Panc1 (cell line): ENCODE data around the gene SH2D3C. TPM values are rescaled to one million over a fixed set of nuclear protein-coding genes. Genes with fewer than 3 reads are reported as not detected.

Source experiments
- ATAC-seq: fragments of 200-7000 bp; cut with Tn5 transposase; 2 replicates; pipeline ENCODE4 v1.9.1; 2020; ENCODE audit warnings: mild to moderate bottlenecking, moderate library complexity
- BruUV-seq: library from RNA; stranded (reverse); fragments of 400-500 nt; replicated peaks from 2 replicates; lab custom pipeline; 2021; lab: Mats Ljungman, UMichigan
- CTCF ChIA-PET: fragments of 300-600 bp; sonication (Branson Sonifier 250); formaldehyde crosslinking; loops from one replicate; lab custom pipeline; 2022; ENCODE audit warnings: antibody characterized with exemption; lab: Charles Lee
- POLR2A ChIA-PET: fragments of 300-600 bp; sonication (Branson Sonifier 250); formaldehyde crosslinking; loops from one replicate; lab custom pipeline; 2022; ENCODE audit warnings: antibody characterized with exemption; lab: Charles Lee
- DNase-seq: peaks from one replicate; pipeline ENCODE4 v3.0.0-alpha.2; 2010; ENCODE audit warnings: low read depth, low spot score
- H3K27ac ChIP-seq: 2 replicates; pipeline ENCODE4 v1.5.1; 2011; ENCODE audit warnings: mild to moderate bottlenecking, low read length, inconsistent platforms
- H3K27me3 ChIP-seq: fragments of 200-500 bp; sonication (Bioruptor generic); 2 replicates; pipeline ENCODE4 v1.6.0; 2014; ENCODE audit warnings: low read length, inconsistent platforms; ENCODE audit not compliant: control insufficient read depth, insufficient read depth
- H3K36me3 ChIP-seq: fragments of 200-500 bp; sonication (Bioruptor generic); 2 replicates; pipeline ENCODE4 v1.5.1; 2014; ENCODE audit warnings: inconsistent platforms, mild to moderate bottlenecking, low read length, moderate library complexity; ENCODE audit not compliant: control insufficient read depth, insufficient read depth
- H3K4me1 ChIP-seq: 2 replicates; pipeline ENCODE4 v1.5.1; 2011; ENCODE audit warnings: inconsistent platforms, mild to moderate bottlenecking, low read length, moderate library complexity; ENCODE audit not compliant: control insufficient read depth, insufficient read depth
- H3K4me3 ChIP-seq, 2 experiments: 2 replicates each; pipeline ENCODE4 v1.5.1; 2011 to 2012; ENCODE audit warnings: low read depth in 2 of 2, low read length in 2 of 2, mild to moderate bottlenecking in 2 of 2, inconsistent platforms in 1 of 2, moderate library complexity in 1 of 2
- H3K9me3 ChIP-seq: fragments of 200-500 bp; sonication (Bioruptor generic); 2 replicates; pipeline ENCODE4 v1.5.1; 2014; ENCODE audit warnings: low read depth, mild to moderate bottlenecking, inconsistent platforms, low read length, moderate library complexity; ENCODE audit not compliant: control insufficient read depth, insufficient read depth
- POLR2AphosphoS5 ChIP-seq: IDR thresholded peaks from 2 replicates; pipeline ENCODE4 v1.6.1; 2012; ENCODE audit warnings: mild to moderate bottlenecking, low read depth, low read length, moderate library complexity
- SIN3A ChIP-seq: IDR thresholded peaks from 2 replicates; pipeline ENCODE4 v1.6.1; 2012; ENCODE audit warnings: low read depth, mild to moderate bottlenecking, low read length, moderate library complexity, borderline replicate concordance; ENCODE audit not compliant: insufficient read depth
- TCF7L2 ChIP-seq: IDR thresholded peaks from 2 replicates; pipeline ENCODE4 v1.6.1; 2011; ENCODE audit warnings: mild to moderate bottlenecking, low read depth, low read length, inconsistent platforms
- in situ Hi-C: cut with HindIII; loops from 2 replicates; pipeline ENCODE4 v1.10.0; 2016; ENCODE audit warnings: low sequenced_read_pairs, low pct_unique_long_range_greater_than_20kb
- intact Hi-C: fragments of 100-400 bp; cut with micrococcal nuclease; formaldehyde crosslinking; loops from one replicate; pipeline ENCODE4 v1.10.0; 2022; ENCODE audit not compliant: unreplicated experiment
- total RNA-seq: library from RNA; stranded (reverse); gene quantifications from one replicate; pipeline ENCODE4 v1.2.1, GENCODE V29; 2021; ENCODE audit not compliant: unreplicated experiment
- TF ChIP-seq, protein P1 (sequence below): fragments of 450-650 bp; IDR thresholded peaks from 2 replicates; pipeline ENCODE4 v1.5.1; 2017; ENCODE audit warnings: mild to moderate bottlenecking
- TF ChIP-seq, protein P2 (sequence below), 2 experiments: IDR thresholded peaks; 2 replicates each; pipeline ENCODE4 v1.6.1; 2011 to 2012; ENCODE audit warnings: low read depth in 2 of 2, control low read depth in 1 of 2, low read length in 1 of 2, mild to moderate bottlenecking in 1 of 2, moderate library complexity in 1 of 2; ENCODE audit not compliant: insufficient read depth in 1 of 2

SH2D3C gene
- total RNA-seq, 1 experiment from 2014 or later = 0.49 TPM

DNA sequence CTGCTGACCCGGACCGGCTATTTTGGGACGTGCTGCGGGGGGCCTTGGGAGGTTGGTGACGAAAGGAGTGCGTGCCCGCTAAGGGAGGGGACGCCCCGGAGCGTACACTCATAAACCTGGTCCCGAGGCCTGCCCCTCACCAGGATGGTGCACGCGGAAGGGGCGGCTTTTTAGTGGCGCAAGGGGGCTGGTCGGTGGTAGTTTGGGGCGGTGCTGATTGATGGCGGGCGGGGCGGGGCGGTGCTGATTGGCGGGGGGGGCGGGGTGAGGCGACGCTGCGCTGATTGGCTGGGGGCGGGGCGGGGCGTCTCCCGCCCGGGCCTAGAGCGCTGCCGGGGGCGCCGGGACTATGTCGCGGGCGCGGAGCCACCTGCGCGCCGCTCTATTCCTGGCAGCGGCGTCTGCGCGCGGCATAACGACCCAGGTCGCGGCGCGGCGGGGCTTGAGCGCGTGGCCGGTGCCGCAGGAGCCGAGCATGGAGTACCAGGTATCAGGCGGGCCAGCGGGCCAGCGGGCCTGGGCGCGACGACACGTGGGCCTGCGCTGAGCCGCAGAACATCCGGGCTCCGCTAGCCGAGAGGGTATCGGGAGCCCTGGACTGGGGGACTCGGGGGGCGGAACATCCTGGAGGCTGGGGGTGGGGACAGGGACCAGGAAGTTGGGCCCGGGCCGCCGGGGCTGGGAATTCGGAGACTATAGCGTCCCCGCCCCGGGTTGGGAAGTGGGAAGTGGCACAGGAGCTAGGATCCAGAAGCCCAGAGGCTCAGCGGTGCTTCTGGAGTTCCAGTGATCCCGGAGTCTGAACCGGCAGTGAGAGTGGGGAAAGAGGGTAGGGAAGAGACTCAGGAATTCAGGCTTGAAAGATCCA lies 24.3 kb upstream of the SH2D3C start, which contains the start of gene FPGS:
Gene FPGS, plus strand, starts transcription at position 307 of the 868 bp plus-strand sequence. Its CDS starts 43 bp downstream, at position 350.
- Histone ChIP-seq H3K27me3 (no peaks in the 10 kb centered on the region), H3K27ac (peak within 1 kb of the TSS; percentile 91), H3K36me3 (no peaks in the 10 kb centered on the region), H3K9me3 (no peaks in the 10 kb centered on the region), H3K4me3 (peak within 1 kb of the TSS; percentile 80 to 81), H3K4me1 (peaks cover 12% of the 10 kb centered on the region)
- no TSS peak for BruUV-seq
- ChIA-PET CTCF (interaction anchor here (1.0 kb wide), 1 partner anchor 67 kb away, joined by 3 read pairs; no protein-coding TSS in a partner anchor), POLR2A (interaction anchor here (0.6 kb wide), 1 partner anchor 68 kb away, joined by 3 read pairs; the partner anchor contains the start of gene TOR2A)
- in situ Hi-C loops (no loop called here), intact Hi-C loops (loop anchor here (10.0 kb wide), 1 partner anchor 72 kb away; the partner anchor contains the start of gene AK1)
- TF ChIP-seq SIN3A = peak; percentile 38; the same call in 1 of the 2 replicates
- no peak; the same call in 1 of the 2 replicates for TF ChIP-seq POLR2AphosphoS5
- ATAC-seq = peak; percentile 92
- DNase-seq = no peak

DNA sequence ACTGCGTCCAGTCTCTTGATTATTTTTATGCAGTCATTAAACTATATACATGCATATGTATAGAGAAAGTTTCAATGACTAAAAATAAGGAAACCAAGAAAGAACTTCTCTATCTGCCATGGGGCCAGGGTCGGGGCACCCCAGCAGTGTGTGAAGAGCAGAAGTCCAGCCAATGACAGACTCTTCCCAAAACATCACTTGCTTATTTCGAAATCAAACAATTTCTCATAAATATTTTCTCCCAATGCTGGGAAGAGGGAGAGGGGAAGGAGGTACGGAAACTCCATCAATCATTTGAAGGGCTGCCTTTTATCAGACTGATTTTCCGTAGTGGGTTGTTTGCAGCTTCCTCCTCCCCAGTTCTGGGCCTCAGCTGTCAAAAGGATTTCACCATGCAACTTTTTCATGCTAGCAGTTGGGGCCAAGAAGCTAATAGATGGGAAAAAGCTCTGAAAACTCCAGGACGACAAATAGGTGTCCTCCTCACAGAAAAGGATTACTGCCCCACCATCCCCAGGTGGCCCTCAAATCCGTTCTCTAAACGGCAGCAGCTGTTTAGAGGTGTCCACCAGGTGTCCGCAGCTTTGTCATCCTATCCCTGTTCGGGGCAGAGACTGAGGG lies 23.6 kb upstream of the SH2D3C start:
- in situ Hi-C loops = no loop called here
- H3K27ac ChIP-seq = peak overlapping the region; percentile 63
- POLR2A ChIA-PET = no interaction called here
- H3K9me3 ChIP-seq = no peaks in the 10 kb centered on the region
- CTCF ChIA-PET = interaction anchor here (1.0 kb wide), 1 partner anchor 68 kb away, joined by 3 read pairs; no protein-coding TSS in a partner anchor
- BruUV-seq = no TSS peak
- H3K4me3 ChIP-seq = peak overlapping the region; percentile 56 to 81
- TF ChIP-seq, protein P1, sequence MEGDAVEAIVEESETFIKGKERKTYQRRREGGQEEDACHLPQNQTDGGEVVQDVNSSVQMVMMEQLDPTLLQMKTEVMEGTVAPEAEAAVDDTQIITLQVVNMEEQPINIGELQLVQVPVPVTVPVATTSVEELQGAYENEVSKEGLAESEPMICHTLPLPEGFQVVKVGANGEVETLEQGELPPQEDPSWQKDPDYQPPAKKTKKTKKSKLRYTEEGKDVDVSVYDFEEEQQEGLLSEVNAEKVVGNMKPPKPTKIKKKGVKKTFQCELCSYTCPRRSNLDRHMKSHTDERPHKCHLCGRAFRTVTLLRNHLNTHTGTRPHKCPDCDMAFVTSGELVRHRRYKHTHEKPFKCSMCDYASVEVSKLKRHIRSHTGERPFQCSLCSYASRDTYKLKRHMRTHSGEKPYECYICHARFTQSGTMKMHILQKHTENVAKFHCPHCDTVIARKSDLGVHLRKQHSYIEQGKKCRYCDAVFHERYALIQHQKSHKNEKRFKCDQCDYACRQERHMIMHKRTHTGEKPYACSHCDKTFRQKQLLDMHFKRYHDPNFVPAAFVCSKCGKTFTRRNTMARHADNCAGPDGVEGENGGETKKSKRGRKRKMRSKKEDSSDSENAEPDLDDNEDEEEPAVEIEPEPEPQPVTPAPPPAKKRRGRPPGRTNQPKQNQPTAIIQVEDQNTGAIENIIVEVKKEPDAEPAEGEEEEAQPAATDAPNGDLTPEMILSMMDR = peak; percentile 28; the same call in 1 of the 2 replicates
- TF ChIP-seq, protein P2, sequence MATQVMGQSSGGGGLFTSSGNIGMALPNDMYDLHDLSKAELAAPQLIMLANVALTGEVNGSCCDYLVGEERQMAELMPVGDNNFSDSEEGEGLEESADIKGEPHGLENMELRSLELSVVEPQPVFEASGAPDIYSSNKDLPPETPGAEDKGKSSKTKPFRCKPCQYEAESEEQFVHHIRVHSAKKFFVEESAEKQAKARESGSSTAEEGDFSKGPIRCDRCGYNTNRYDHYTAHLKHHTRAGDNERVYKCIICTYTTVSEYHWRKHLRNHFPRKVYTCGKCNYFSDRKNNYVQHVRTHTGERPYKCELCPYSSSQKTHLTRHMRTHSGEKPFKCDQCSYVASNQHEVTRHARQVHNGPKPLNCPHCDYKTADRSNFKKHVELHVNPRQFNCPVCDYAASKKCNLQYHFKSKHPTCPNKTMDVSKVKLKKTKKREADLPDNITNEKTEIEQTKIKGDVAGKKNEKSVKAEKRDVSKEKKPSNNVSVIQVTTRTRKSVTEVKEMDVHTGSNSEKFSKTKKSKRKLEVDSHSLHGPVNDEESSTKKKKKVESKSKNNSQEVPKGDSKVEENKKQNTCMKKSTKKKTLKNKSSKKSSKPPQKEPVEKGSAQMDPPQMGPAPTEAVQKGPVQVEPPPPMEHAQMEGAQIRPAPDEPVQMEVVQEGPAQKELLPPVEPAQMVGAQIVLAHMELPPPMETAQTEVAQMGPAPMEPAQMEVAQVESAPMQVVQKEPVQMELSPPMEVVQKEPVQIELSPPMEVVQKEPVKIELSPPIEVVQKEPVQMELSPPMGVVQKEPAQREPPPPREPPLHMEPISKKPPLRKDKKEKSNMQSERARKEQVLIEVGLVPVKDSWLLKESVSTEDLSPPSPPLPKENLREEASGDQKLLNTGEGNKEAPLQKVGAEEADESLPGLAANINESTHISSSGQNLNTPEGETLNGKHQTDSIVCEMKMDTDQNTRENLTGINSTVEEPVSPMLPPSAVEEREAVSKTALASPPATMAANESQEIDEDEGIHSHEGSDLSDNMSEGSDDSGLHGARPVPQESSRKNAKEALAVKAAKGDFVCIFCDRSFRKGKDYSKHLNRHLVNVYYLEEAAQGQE (IDR thresholded peaks at IDR 0.05; ENCODE audit: insufficient read depth in 1 of 2, low read depth in 2 of 2, low read length in 1 of 2) = no peak
- no peak for TF ChIP-seq TCF7L2
- TF ChIP-seq POLR2AphosphoS5 = no peak
- no peak for DNase-seq
- no peaks in the 10 kb centered on the region for H3K36me3 ChIP-seq
- H3K27me3 ChIP-seq = no peaks in the 10 kb centered on the region
- intact Hi-C loops = loop anchor here (10.0 kb wide), 1 partner anchor 73 kb away; the partner anchor contains the start of gene AK1
- peaks cover 12% of the 10 kb centered on the region for H3K4me1 ChIP-seq
- ATAC-seq = peak; percentile 58
